Right cardiac atrium (tissue), 5 donors: ENCODE measurements around the gene CPT1B. TPM values are rescaled to one million over a fixed set of nuclear protein-coding genes. Genes with fewer than 3 reads are reported as not detected.

ENCODE experiments used
- ATAC-seq, 2 donors: fragments of 200-7000 bp; cut with Tn5 transposase; one replicate each; pipeline versions ENCODE4 v1.8.0 to v1.9.1; 2020; ENCODE audit warnings: moderate library complexity in 2 of 2, mild to moderate bottlenecking in 1 of 2
- DNase-seq, 3 donors: peaks; one replicate each; pipeline ENCODE4 v3.0.0-alpha.2; 2020
- H3K27ac ChIP-seq: one replicate; pipeline ENCODE4 v1.5.1; 2013; ENCODE audit warnings: mild to moderate bottlenecking, low read length, control low read depth, moderate library complexity
- H3K27me3 ChIP-seq: one replicate; pipeline ENCODE4 v1.6.1; 2013; ENCODE audit not compliant: control insufficient read depth, insufficient read depth
- H3K4me1 ChIP-seq: one replicate; pipeline ENCODE4 v1.6.1; 2013; ENCODE audit warnings: low read length; ENCODE audit not compliant: control insufficient read depth, insufficient read depth
- H3K4me3 ChIP-seq: one replicate; pipeline ENCODE4 v1.5.1; 2013; ENCODE audit warnings: low read length, control low read depth
- H3K9me3 ChIP-seq: one replicate; pipeline ENCODE4 v1.6.1; 2013; ENCODE audit warnings: low read length; ENCODE audit not compliant: control insufficient read depth
- WGBS: extraction: QIAGEN DNeasy Blood & Tissue Kit; methylation state at CpG from one replicate; pipeline ENCODE4 v1.1.7; 2013; 5-methylcytosine and 5-hydroxymethylcytosine counted together
- intact Hi-C, 4 donors: fragments of 100-400 bp; cut with DNase I; formaldehyde crosslinking; loops; one replicate each; pipeline versions ENCODE4 v1.11.0 to v1.14.0; 2022 to 2023
- polyA plus RNA-seq: library from polyadenylated mRNA; stranded (reverse); fragments of 200-250 nt; gene quantifications from one replicate; pipeline ENCODE4 v1.2.3, GENCODE V29; 2013
- total RNA-seq, 4 donors: library from RNA; stranded (reverse); fragmentation: NEBNext Ultra II Directional; extraction: Animal tissue kit (Norgen Biotek cat#: 25700); gene quantifications; one replicate each; pipeline ENCODE4 v1.2.1, GENCODE V29; 2021
- donor health status: healthy with polysubstance abuse.
- donor health status: DM: no; HTN: yes; CAD: no.
- donor health status: DM: no; HTN: no; CAD: no.
- donor health status: DM: no; HTN: yes; CAD: no; lungs with severe emphysema.
- donor health status: DM: yes; HTN: yes; CAD: no.

Gene CPT1B
- total and polyA plus RNA-seq, 5 donors: 217 to 290 (median 237) TPM

DNA sequence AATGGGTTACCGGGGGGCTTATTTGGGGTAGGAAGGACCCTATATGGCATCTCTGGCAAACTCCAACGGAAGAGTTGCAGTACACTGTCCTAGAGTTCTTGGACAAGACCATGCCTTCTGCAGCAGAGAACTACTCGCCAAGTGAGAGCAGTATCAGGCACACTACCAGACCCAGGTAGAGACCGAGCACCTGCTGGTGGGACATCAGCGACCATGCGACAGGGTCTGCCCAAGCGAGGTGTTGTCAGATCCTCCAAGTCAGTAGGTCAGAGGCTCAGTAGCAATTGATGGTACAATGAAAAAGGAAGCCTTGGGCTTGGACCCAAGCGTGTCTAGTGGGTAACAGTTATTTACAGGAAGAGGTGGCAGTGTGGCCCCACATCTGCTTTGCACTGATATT is 7.6 kb upstream of the CPT1B start:
- H3K9me3 ChIP-seq: no peaks in the 10 kb centered on the region
- no peaks in the 10 kb centered on the region for H3K27me3 ChIP-seq
- WGBS: 88% methylated on average over 8 of the region's 8 CpGs
- intact Hi-C loops: no loop called here
- peak in 1 of 3 donors; percentile 22 for DNase-seq
- no peak for ATAC-seq
- H3K4me3 ChIP-seq: no peak overlapping the region
- H3K27ac ChIP-seq: no peak overlapping the region
- H3K4me1 ChIP-seq: peaks cover 7% of the 10 kb centered on the region

DNA sequence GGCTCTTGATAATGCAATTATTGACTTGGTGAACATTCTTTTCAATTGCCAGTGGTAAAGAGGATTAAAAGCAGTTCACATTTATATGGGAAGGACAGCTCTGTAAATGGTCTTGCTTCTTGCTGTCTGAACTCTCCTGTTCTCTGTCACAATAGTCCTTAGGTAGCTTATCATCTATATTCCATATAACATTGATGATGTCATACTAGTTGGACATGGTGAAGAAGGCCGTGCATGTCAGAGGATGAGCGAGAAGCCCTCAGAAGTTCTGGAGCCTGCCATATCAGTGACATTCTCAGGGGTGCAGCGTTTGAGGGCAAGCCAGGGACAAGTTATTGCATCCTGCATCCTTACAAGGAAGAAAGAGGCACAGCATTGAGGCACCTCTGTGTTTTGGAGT is 7.0 kb upstream of the CPT1B start:
- 86% methylated on average over 3 of the region's 3 CpGs for WGBS
- H3K27ac ChIP-seq: no peak overlapping the region
- H3K9me3 ChIP-seq: no peaks in the 10 kb centered on the region
- H3K27me3 ChIP-seq: no peaks in the 10 kb centered on the region
- ATAC-seq (no peak), DNase-seq (no peak)
- intact Hi-C loops: no loop called here
- H3K4me3 ChIP-seq: no peak overlapping the region
- H3K4me1 ChIP-seq: peaks cover 7% of the 10 kb centered on the region

DNA sequence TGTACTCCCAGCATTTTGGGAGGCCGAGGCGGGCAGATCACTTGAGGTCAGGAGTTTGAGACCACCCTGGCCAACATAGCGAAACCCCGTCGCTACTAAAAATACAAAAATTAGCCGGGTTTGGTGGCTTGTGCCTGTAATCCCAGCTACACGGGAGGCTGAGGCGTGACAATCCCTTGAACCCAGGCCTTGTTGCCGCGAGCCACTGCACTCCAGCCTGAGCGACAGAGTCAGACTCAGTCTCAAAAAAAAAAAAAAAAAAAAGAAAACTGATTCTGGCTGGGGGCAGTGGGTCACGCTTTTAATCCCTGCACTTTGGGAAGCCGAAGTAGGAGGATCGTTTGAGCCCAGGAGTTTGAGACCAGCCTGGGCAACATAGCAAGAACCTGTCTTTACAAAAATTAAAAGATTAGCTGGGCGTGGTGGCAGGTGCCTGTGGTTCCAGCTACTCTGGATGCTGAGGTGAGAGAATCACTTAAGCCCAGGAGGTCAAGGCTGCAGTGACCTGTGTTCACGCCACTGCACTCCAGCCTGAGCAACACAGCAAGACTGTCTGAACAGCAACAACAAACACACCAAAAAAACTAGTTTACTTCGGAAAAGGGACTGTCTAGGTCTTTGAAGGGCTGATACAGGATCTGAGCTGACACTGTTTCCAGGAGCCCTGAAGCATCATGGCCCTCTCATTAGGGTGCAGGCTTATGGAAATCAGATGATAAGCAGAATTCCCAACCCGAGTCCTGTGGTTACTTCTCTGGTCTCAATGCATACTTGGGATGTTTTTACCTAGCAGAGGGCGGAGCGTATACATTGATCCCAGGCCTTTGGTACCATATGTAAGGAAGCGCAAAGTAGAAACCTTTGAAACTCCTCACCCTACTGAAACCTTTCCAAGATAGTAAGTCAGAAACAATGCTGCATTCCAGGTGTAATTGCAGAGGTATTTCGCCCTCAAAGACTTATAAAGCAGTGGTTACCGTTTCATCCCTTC is 6.2 kb upstream of the CPT1B start:
- intact Hi-C loops: no loop called here
- ATAC-seq (no peak), DNase-seq (peak in 2 of 3 donors; percentile 31 to 49)
- Histone ChIP-seq H3K9me3 (no peaks in the 10 kb centered on the region), H3K27me3 (no peaks in the 10 kb centered on the region), H3K4me3 (no peak overlapping the region), H3K27ac (no peak overlapping the region), H3K4me1 (peaks cover 7% of the 10 kb centered on the region)
- 93% methylated on average over 23 of the region's 23 CpGs for WGBS

DNA sequence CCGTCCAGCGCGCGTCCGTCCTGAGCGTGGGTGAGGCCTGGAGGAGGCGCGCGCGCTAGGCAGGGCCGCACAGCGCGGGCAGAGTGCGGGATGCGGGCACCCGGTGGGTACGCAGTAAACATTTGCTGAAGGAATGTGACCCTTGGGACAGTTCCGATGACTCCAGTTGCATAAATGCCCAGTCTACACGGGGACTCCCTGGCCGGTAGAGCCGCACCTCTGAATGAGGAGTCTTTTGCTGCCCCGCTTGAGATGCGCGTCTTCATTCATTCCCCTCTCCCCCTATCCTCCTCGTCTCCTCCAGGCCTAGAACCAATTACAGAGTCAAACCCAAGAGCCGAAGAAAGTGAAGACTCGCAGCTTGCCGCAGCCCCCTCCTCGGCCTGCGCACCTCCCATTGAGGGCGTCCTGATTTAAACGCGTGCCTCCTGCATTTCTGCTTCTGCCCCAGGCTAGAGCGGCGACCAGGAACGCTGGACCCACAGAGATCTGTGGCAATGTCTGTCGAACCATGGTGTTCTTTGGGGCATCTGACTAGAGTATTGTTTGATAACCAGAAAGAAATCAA is 5.2 kb upstream of the CPT1B start:
- H3K9me3 ChIP-seq: no peaks in the 10 kb centered on the region
- peaks cover 7% of the 10 kb centered on the region for H3K4me1 ChIP-seq
- peak in 1 of 3 donors; percentile 35 for DNase-seq
- ATAC-seq: peak; percentile 35 to 52
- peak overlapping the region; percentile 34 for H3K27ac ChIP-seq
- no peaks in the 10 kb centered on the region for H3K27me3 ChIP-seq
- intact Hi-C loops: no loop called here
- 6% methylated on average over 37 of the region's 37 CpGs for WGBS
- H3K4me3 ChIP-seq: peak overlapping the region; percentile 68

DNA sequence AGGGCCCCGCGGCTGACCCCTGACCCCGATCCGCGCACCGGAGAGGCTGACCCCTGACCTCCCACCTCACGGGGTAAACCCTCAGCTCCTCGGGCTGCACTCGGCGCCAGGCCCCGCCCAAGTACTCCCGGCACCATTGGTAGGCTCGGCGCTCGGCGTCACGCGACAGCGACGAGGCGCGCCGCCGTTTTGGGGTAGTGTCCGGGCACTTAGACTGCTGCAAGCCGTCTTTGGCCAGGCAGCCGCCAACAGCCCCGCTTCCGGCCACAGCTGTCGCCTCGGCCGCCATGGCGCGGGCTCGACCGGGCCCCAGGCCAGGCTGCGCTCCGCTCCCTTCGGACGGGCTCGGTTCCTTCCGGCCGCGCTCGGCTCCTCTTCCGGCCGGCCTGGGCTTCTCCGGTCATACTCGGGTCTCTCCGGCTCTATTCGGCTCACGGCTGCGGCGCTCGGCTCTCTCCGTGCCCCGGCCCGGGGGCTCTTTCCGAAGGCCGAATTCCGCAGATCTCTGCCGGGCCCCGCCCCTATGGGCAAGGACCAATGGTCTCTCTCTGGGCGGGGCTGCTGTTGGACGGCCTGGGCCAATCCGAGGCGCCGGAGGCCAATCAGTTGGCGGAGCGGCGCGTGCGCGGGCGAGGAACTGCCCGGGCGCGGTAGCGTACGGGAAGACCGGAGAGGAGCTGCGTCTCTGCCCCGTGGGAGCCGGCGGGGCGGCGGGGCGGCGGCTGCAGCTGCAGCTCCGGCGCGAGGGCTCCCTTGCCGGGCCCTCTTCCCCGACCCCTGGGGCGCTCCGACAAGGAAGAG is 4.5 kb upstream of the CPT1B start, which contains the start of gene CHKB:
Gene CHKB, minus strand, starts transcription at position 357 of the 801 bp plus-strand sequence. Its CDS starts 68 bp downstream, at position 289.
- peak; percentile 99 to 100 (median 99) for DNase-seq
- intact Hi-C loops: no loop called here
- WGBS: under 1% methylated on average over 96 of the region's 96 CpGs
- Histone ChIP-seq H3K4me1 (peaks cover 7% of the 10 kb centered on the region), H3K27me3 (no peaks in the 10 kb centered on the region), H3K4me3 (peak within 1 kb of the TSS; percentile 68), H3K27ac (peak within 1 kb of the TSS; percentile 97), H3K9me3 (no peaks in the 10 kb centered on the region)
- peak; percentile 97 for ATAC-seq

DNA sequence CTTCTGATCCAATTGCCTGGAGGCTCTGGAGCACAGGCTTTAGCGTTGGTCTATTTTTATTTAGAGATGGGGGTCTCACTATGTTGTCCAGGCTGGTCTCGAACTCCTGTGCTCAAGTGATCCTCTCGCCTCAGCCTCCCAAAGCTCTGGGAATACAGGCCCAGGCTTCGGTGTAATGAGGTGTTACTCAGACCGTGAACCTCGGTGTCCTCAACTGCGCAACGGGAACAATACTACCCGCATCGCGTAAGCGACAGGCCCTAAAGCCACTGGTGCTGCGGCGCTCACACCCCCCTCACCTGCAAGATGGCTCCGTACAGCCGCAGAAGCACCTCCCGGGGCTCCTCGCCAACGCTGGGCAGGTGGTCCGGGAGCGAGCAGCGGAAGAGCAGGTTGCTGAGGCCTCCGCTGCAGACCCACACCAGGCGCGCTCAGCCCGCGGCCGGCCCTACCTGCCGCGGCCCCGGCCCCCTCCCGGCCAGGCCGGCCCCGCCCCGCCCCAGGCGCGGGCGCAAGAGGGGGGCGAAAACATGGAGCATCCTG is 3.8 kb upstream of the CPT1B start:
- peak overlapping the region; percentile 97 for H3K27ac ChIP-seq
- no peak for ATAC-seq
- peaks cover 7% of the 10 kb centered on the region for H3K4me1 ChIP-seq
- peak overlapping the region; percentile 62 for H3K4me3 ChIP-seq
- WGBS: 7% methylated on average over 39 of the region's 39 CpGs
- H3K27me3 ChIP-seq: no peaks in the 10 kb centered on the region
- no peaks in the 10 kb centered on the region for H3K9me3 ChIP-seq
- intact Hi-C loops: no loop called here
- peak in 1 of 3 donors; percentile 47 for DNase-seq

DNA sequence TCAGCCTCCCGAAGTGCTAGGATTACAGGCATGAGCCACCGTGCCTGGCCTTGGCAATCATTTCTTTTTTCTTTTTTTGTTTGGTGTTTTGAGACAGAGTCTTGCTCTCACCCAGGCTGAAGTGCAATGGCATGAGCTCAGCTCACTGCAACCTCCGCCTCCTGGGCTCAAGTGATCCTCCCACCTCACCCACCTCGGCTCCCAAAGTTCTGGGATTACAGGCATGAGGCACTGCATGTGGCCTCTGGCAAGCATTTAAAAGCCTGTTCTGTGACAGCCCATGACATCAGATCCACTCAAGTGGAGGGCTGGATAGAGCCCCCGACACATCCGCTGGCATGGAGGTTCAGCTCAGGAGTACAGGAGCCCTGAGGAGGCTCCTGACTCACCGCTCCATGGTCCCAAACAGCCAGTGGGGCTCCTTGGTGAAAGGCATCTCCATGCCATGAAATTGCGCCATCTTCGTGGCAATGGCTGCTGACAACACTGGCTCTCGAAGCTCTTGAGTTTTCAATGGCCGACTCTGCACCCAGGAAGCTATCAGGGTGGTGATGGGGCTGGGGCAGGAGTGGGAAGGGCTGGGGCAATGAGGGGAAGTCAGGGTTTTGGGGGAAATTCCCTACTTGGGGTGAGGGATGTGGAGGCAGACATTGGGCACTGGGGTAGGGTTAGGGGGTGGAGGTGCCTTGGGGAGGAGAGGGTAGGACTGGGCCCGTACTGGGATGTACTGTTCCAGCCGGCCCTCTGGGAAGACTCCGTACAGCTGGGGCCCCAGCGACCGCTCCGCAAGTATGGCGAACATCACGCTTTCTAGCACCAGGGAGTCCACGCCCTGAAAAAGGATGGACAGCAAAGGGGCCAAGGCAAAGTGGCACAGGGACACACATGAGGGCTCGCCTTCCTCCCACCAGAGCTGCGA is 3.1 kb upstream of the CPT1B start:
- peaks cover 7% of the 10 kb centered on the region for H3K4me1 ChIP-seq
- no peaks in the 10 kb centered on the region for H3K27me3 ChIP-seq
- H3K9me3 ChIP-seq: no peaks in the 10 kb centered on the region
- peak overlapping the region; percentile 97 for H3K27ac ChIP-seq
- DNase-seq (peak in 1 of 3 donors; percentile 53), ATAC-seq (no peak)
- peak overlapping the region; percentile 62 for H3K4me3 ChIP-seq
- intact Hi-C loops: no loop called here
- WGBS: 94% methylated on average over 22 of the region's 22 CpGs

DNA sequence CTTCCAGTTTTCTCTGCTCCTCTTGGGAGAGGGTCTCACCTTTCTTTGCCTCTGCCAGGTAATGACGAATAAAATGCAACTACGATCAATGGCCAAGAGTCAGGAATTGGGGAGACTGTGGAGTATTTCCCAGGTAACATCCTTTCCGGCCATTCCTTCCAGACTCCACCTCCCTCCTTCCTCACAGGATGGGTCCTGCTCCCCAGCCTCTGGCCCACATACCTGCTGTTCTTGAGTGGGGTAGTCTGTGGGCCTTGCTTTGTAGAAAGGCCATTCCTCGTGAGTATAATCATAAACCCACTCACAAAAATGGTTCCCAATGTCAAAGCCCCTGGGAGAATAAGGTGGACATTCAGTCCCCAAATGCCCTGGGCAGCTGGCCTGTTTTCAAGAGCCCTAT is 1.5 kb upstream of the CPT1B start:
- Histone ChIP-seq H3K4me1 (peaks cover 7% of the 10 kb centered on the region), H3K9me3 (no peaks in the 10 kb centered on the region), H3K27me3 (no peaks in the 10 kb centered on the region), H3K4me3 (no peak overlapping the region), H3K27ac (peak overlapping the region; percentile 80)
- DNase-seq (no peak), ATAC-seq (no peak)
- intact Hi-C loops: no loop called here
- 95% methylated on average over 4 of the region's 4 CpGs for WGBS

DNA sequence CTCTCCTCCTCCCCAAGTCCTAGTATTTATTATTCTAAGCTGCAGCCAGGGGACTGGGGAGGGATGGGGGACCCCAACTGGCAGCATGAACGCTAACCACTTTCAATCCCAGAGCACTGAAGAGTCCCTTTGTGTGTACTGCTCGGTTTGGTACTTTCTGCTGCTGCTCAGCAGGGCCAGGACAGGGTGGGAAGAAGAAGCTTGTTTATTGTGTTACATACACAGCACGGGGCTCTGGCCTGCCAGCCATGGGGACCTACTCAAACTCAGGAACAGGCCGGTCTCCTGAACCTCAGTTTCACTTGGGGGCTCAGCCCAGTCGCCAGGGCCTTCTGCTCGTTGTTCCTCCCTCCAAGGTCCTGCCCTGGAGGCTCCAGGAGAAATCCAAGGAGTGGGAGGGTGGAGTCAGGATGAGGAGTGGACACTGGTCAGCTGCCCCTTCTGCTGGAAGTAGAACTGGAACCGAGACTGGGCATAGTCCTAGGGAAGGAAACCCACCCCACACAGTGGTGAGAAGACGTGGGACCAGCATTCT is 616 bp upstream of the CPT1B start:
- H3K27me3 ChIP-seq: no peaks in the 10 kb centered on the region
- peak overlapping the region; percentile 80 for H3K27ac ChIP-seq
- H3K9me3 ChIP-seq: no peaks in the 10 kb centered on the region
- H3K4me3 ChIP-seq: no peak overlapping the region
- DNase-seq (peak in 1 of 3 donors; percentile 41), ATAC-seq (no peak)
- WGBS: 54% methylated on average over 8 of the region's 8 CpGs
- H3K4me1 ChIP-seq: peaks cover 7% of the 10 kb centered on the region
- intact Hi-C loops: no loop called here

DNA sequence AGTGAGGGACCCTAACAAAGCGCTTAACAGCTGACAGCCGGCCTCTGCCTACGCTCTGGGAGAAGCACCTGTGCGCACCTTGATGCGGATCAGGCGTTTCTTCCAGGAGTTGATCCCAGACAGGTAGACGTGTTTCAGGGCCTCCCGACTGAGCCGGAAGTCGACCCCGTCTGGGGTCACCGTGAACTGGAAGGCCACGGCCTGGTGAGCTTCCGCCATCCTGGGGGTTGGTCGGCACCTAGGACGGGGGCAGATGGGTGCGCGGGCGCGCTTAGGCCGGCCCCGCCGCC is 585 bp downstream of the CPT1B start:
- 32% methylated on average over 23 of the region's 23 CpGs for WGBS
- Histone ChIP-seq H3K9me3 (no peaks in the 10 kb centered on the region), H3K27me3 (no peaks in the 10 kb centered on the region), H3K4me1 (peaks cover 2% of the 10 kb centered on the region), H3K4me3 (peak overlapping the region; percentile 38), H3K27ac (peak overlapping the region; percentile 28)
- ATAC-seq: no peak
- DNase-seq: peak in 1 of 3 donors; percentile 50
- intact Hi-C loops: no loop called here
